Measurements from ENCODE around the gene LGI2. TPM values are rescaled to one million over a fixed set of nuclear protein-coding genes. Genes with fewer than 3 reads are reported as not detected.

LGI2 gene
- total and polyA plus RNA-seq, 9 of the 15 experiments (the other 6 are each of a cell fraction or from before 2014, with no cell fraction given): 0.03 to 0.07 TPM; not detected in 7

GRCh38 chr4:24999392-25000089, 31.2 kb downstream of the LGI2 start:
- Histone ChIP-seq H3K79me2 (ENCODE audit: control insufficient read depth, insufficient read depth, low read length) (no peaks in the 10 kb centered on the region), H3K27ac (ENCODE audit: extremely low read depth, low read depth, low read length) (no peak overlapping the region), H3K27me3 (ENCODE audit: control insufficient read depth in 2 of 2, insufficient read depth in 2 of 2, low read length in 2 of 2) (peaks cover 17 to 21% of the 10 kb centered on the region in 2 experiments), H3K9me1 (ENCODE audit: control insufficient read depth, insufficient read depth, low read length) (no peaks in the 10 kb centered on the region), H3K9ac (ENCODE audit: insufficient read depth in 1 of 2, low read depth in 2 of 2, low read length in 2 of 2) (no peak overlapping the region), H3K4me1 (replicated peaks in 1 of 2; ENCODE audit: control insufficient read depth in 2 of 2, insufficient read depth in 2 of 2, low read length in 2 of 2) (no peaks in the 10 kb centered on the region), H3K4me2 (ENCODE audit: insufficient read depth, low read length) (no peak overlapping the region), H3K36me3 (ENCODE audit: control insufficient read depth, insufficient read depth, low read length) (no peaks in the 10 kb centered on the region), H2AFZ (ENCODE audit: low read depth, low read length) (no peak overlapping the region), H4K20me1 (replicated peaks; ENCODE audit: control insufficient read depth, insufficient read depth, low read length) (no peaks in the 10 kb centered on the region), H3K9me3 (replicated peaks; ENCODE audit: control insufficient read depth, insufficient read depth, low read depth, low read length) (no peaks in the 10 kb centered on the region), H3K4me3 (no peak overlapping the region)
- no peak for ATAC-seq
- no peak for FAIRE-seq
- CTCF ChIA-PET (ENCODE audit: low intra/inter-chr PET ratio): no interaction called here
- no TSS peak for BruUV-seq (replicated peaks)
- DNase-seq (ENCODE audit: extremely low read depth in 1 of 4, low spot score in 3 of 4): no peak
- no peak for TF ChIP-seq RUNX1 (IDR thresholded peaks at IDR 0.05; ENCODE audit: low read depth)
- TF ChIP-seq POLR2H (tag; IDR thresholded peaks at IDR 0.05; ENCODE audit: low read depth): no peak
- TF ChIP-seq ZFP91 (CRISPR knock-in tag; IDR thresholded peaks at IDR 0.05): no peak
- TF ChIP-seq ZNF263 (CRISPR knock-in tag; IDR thresholded peaks at IDR 0.05; ENCODE audit: borderline replicate concordance): no peak
- no peak for TF ChIP-seq ARID3A (IDR thresholded peaks at IDR 0.05; ENCODE audit: borderline replicate concordance, low read depth, low read length)
- no peak for TF ChIP-seq USF1 (CRISPR knock-in tag; IDR thresholded peaks at IDR 0.05)
- in situ Hi-C loops (cut with MboI) (no loop called here), intact Hi-C loops (cut with micrococcal nuclease) (no loop called here)
- POLR2A ChIA-PET: no interaction called here
- WGBS (ENCODE audit: insufficient coverage, low coverage, missing lambda C conversion rate): 1% methylated on average over 8 of the region's 8 CpGs
